HepG2 (cell line): ENCODE data around the gene MYO7B. TPM values are rescaled to one million over a fixed set of nuclear protein-coding genes. Genes with fewer than 3 reads are reported as not detected.
A peak's percentile ranks its signal among the peaks of the same experiment; 100 is the strongest.

ENCODE experiments used
- ATAC-seq: fragments of 200-7000 bp; cut with Tn5 transposase; 3 replicates; pipeline ENCODE4 v1.9.1; 2020; ENCODE audit warnings: mild to moderate bottlenecking, moderate library complexity
- BruUV-seq: library from RNA; stranded (reverse); fragments of 400-500 nt; replicated peaks from 2 replicates; lab custom pipeline; 2021; lab: Mats Ljungman, UMichigan
- CTCF ChIA-PET: fragments of 300-600 bp; formaldehyde crosslinking; extraction: SDS; loops from one replicate; lab custom pipeline; 2021; ENCODE audit warnings: low total read pairs, inconsistent platforms, low intra/inter-chr PET ratio; lab: Yijun Ruan, JAX
- POLR2A ChIA-PET: fragments of 350-600 bp; sonication (Branson Sonifier 250); formaldehyde crosslinking; loops from one replicate; lab custom pipeline; 2020; ENCODE audit warnings: antibody characterized with exemption, inconsistent platforms; lab: Yijun Ruan, JAX
- DNase-seq: peaks from one replicate; pipeline ENCODE4 v3.0.0-alpha.2; 2015; ENCODE audit warnings: low spot score
- FAIRE-seq: peaks from 3 replicates; lab custom pipeline; 2011; peaks lifted over from hg19 to GRCh38; lab: Jason Lieb, UNC
- H2AFZ ChIP-seq: one replicate; pipeline ENCODE4 v1.6.1; 2011; ENCODE audit warnings: low read length, inconsistent platforms
- H3K27ac ChIP-seq: fragments of 300-600 bp; 3 replicates; pipeline ENCODE4 v1.8.0; 2011; ENCODE audit warnings: mixed run types, mild to moderate bottlenecking, mixed read lengths, low read length, inconsistent platforms; ENCODE audit not compliant: insufficient read depth; ENCODE audit errors: extremely low read length
- H3K27me3 ChIP-seq, 2 experiments: fragments of 200-600 bp in 1 of 2; 2 replicates in 1 of 2; 3 replicates in 1 of 2; pipeline versions ENCODE4 v1.6.0 to v1.8.0; 2011; ENCODE audit warnings: low read length in 2 of 2, mild to moderate bottlenecking in 2 of 2, moderate library complexity in 2 of 2, inconsistent platforms in 1 of 2; ENCODE audit not compliant: insufficient read depth in 2 of 2, control insufficient read depth in 1 of 2
- H3K36me3 ChIP-seq, 2 experiments: fragments of 200-600 bp in 1 of 2; replicated peaks in 1 of 2; 2 replicates in 1 of 2; 3 replicates in 1 of 2; pipeline versions ENCODE4 v1.5.1 to v1.8.0; 2011; ENCODE audit warnings: low read length in 2 of 2, inconsistent platforms in 1 of 2; ENCODE audit not compliant: insufficient read depth in 2 of 2, control insufficient read depth in 1 of 2
- H3K4me1 ChIP-seq: 2 replicates; pipeline ENCODE4 v1.5.1; 2012; ENCODE audit warnings: low read length, inconsistent platforms; ENCODE audit not compliant: insufficient read depth
- H3K4me2 ChIP-seq: 2 replicates; pipeline ENCODE4 v1.6.0; 2011; ENCODE audit warnings: low read depth, low read length, inconsistent platforms
- H3K4me3 ChIP-seq, 3 experiments: fragments of 200-600 bp in 1 of 3; sonication (generic), shearing (Covaris generic) in 1 of 3; replicated peaks in 1 of 3; 2 replicates each; pipeline ENCODE4 v1.5.1; 2011 to 2016; ENCODE audit warnings: low read length in 3 of 3, inconsistent platforms in 2 of 3, low read depth in 2 of 3, mild to moderate bottlenecking in 2 of 3, control low read depth in 1 of 3, mixed read lengths in 1 of 3; ENCODE audit not compliant: insufficient read depth in 1 of 3
- H3K79me2 ChIP-seq: one replicate; pipeline ENCODE4 v1.6.1; 2011; ENCODE audit warnings: low read length, inconsistent platforms; ENCODE audit not compliant: insufficient read depth
- H3K9ac ChIP-seq: 2 replicates; pipeline ENCODE4 v1.6.0; 2011; ENCODE audit warnings: mild to moderate bottlenecking, low read depth, low read length, inconsistent platforms; ENCODE audit not compliant: insufficient read depth
- H3K9me3 ChIP-seq: 2 replicates; pipeline ENCODE4 v1.5.1; 2012; ENCODE audit warnings: mild to moderate bottlenecking, low read length
- H4K20me1 ChIP-seq: 2 replicates; pipeline ENCODE4 v1.6.0; 2011; ENCODE audit warnings: inconsistent platforms, mild to moderate bottlenecking, low read length, moderate library complexity; ENCODE audit not compliant: insufficient read depth
- FOSL1 ChIP-seq: sonication (generic); formaldehyde crosslinking; IDR thresholded peaks from 2 replicates; pipeline ENCODE4 v1.9.0; 2021; ENCODE audit warnings: missing genetic modification reagents, borderline replicate concordance
- HOXA5 ChIP-seq: sonication (generic); formaldehyde crosslinking; IDR thresholded peaks from 2 replicates; pipeline ENCODE4 v1.4.0; 2020; ENCODE audit warnings: missing genetic modification reagents
- SAFB2 ChIP-seq: sonication (generic); formaldehyde crosslinking; IDR thresholded peaks from 2 replicates; pipeline ENCODE4 v1.5.1; 2020; ENCODE audit warnings: missing genetic modification reagents, low read depth, mild to moderate bottlenecking, borderline replicate concordance
- ZNF687 ChIP-seq: sonication (generic); formaldehyde crosslinking; IDR thresholded peaks from 2 replicates; pipeline ENCODE4 v1.5.1; 2020; ENCODE audit warnings: mild to moderate bottlenecking, missing genetic modification reagents, moderate library complexity
- ZNF747 ChIP-seq: sonication (generic); formaldehyde crosslinking; IDR thresholded peaks from 2 replicates; pipeline ENCODE4 v1.8.1; 2023; ENCODE audit warnings: missing genetic modification reagents, mild to moderate bottlenecking, borderline replicate concordance
- WGBS: methylation state at CpG from one replicate; pipeline ENCODE4 v1.1.6; 2017; ENCODE audit warnings: low lambda C conversion rate; 5-methylcytosine and 5-hydroxymethylcytosine counted together
- in situ Hi-C: cut with HindIII; loops from 2 replicates; pipeline ENCODE4 v1.10.0; 2017; ENCODE audit warnings: low pct_unique_long_range_greater_than_20kb; ENCODE audit not compliant: extremely low pct_ligation_motif_present
- intact Hi-C: fragments of 100-400 bp; cut with micrococcal nuclease; formaldehyde crosslinking; loops from one replicate; pipeline ENCODE4 v1.10.0; 2022; ENCODE audit not compliant: unreplicated experiment
- polyA plus RNA-seq, 8 experiments: library from polyadenylated mRNA; depleted of rRNA in 3 of 8; stranded (reverse) in 7 of 8; unstranded in 1 of 8; fragments of >200 nt; fragmentation: Illumina TruSeq in 4 of 8; extraction: Trizol in 4 of 8; gene quantifications; 2 replicates each; pipeline versions ENCODE4 v1.2.1 to v1.2.3, GENCODE V29; 2011 to 2016; ENCODE audit warnings: low read depth in 4 of 8, missing spikeins in 1 of 8, mixed read lengths in 1 of 8; ENCODE audit not compliant: insufficient read depth in 1 of 8
- total RNA-seq, 5 experiments: library from RNA; depleted of rRNA; stranded (reverse); fragments of >200 nt; fragmentation: Illumina TruSeq; extraction: Trizol; gene quantifications; 2 replicates each; pipeline ENCODE4 v1.2.3, GENCODE V29; 2016; ENCODE audit warnings: low read depth in 1 of 5

MYO7B gene
- total and polyA plus RNA-seq, 2 of the 13 experiments (the other 11 are each of a cell fraction or from before 2014, with no cell fraction given): not detected

DNA sequence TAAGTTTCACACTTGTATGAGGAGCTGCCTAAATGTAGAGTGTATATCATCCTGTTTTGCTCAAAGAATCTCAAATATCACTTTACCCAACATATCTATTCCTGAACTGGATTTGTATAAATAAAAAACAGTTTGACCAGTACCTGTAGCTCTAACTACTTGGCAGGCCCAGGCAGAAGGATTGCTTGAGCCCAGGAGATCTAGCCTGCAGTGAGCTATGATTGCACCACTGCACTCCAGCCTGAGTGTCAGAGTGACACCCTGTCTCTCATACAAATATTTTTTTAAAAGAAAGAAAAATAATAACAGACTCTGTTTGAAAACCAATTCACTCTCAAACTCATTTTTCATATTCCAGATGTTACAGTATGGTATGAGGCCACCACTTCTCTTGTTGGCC is 147.6 kb downstream of the MYO7B start (continued):
- TF ChIP-seq SAFB2 (CRISPR knock-in tag) (no peak), FOSL1 (CRISPR knock-in tag) (no peak), ZNF747 (CRISPR knock-in tag) (no peak)

DNA sequence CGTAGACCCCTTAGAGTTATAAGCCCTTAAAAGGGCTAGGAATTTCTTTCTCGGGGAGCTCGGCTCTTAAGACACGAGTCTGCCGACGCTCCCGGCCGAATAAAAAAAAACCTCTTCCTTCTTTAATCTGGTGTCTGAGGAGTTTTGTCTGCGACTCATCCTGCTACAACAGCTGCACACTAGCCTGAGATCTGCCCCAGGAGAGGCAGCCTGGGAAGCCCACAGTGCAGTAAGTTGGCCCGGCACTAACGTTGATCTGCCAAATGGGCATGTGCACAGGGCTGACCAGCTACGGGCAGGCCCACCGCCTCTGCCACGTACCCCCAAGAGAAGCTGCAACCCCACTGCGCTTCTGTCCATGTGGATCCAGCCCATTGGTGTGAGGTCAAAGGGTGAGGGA is 148.3 kb downstream of the MYO7B start:
- Histone ChIP-seq H3K36me3 (no peaks in the 10 kb centered on the region), H3K4me1 (peaks cover 15% of the 10 kb centered on the region)
- in situ Hi-C loops: no loop called here
- BruUV-seq: no TSS peak
- CTCF ChIA-PET: no interaction called here
- 0 out of 2 replicates have a peak, but pooled peaks have one; percentile 23 for TF ChIP-seq ZNF687 (CRISPR knock-in tag)
- TF ChIP-seq HOXA5 (CRISPR knock-in tag): no peak
- TF ChIP-seq, all 625 proteins: peak for 1
- peaks cover 3 to 49% of the 10 kb centered on the region in 2 experiments for H3K27me3 ChIP-seq
- POLR2A ChIA-PET: interaction anchor here (0.7 kb wide), 1 partner anchor 9 kb away, joined by 3 read pairs; no protein-coding TSS in a partner anchor
- intact Hi-C loops: no loop called here
- no peak overlapping the region for H3K9ac ChIP-seq
- no peak overlapping the region for H2AFZ ChIP-seq
- peaks cover 5% of the 10 kb centered on the region for H3K9me3 ChIP-seq
- H3K79me2 ChIP-seq: no peaks in the 10 kb centered on the region
- H3K27ac ChIP-seq: no peak overlapping the region
- 73% methylated on average over 12 of the region's 15 CpGs for WGBS
- ATAC-seq: no peak
- no peak overlapping the region for H3K4me3 ChIP-seq
- H4K20me1 ChIP-seq: no peaks in the 10 kb centered on the region
- no peak for FAIRE-seq
- no peak for DNase-seq
- H3K4me2 ChIP-seq: no peak overlapping the region
